PFSK-1 (cell line): ENCODE measurements around the gene ARHGAP6.

Experiments
- FOXP2 ChIP-seq: optimal IDR thresholded peaks from 2 replicates; pipeline ENCODE3; 2011; ENCODE audit warnings: borderline replicate concordance, control low read depth, inconsistent platforms; ENCODE audit not compliant: insufficient read depth; ENCODE audit errors: extremely low read length, extremely low read depth
- POLR2AphosphoS5 ChIP-seq: IDR thresholded peaks from 2 replicates; pipeline ENCODE4 v1.6.1; 2012; ENCODE audit warnings: low read depth, mild to moderate bottlenecking, control low read depth, low read length, moderate library complexity
- SIN3A ChIP-seq: IDR thresholded peaks from 2 replicates; pipeline ENCODE4 v1.6.1; 2012; ENCODE audit warnings: mild to moderate bottlenecking, low read length, moderate library complexity, borderline replicate concordance; ENCODE audit not compliant: insufficient read depth
- TAF1 ChIP-seq: IDR thresholded peaks from 2 replicates; pipeline ENCODE4 v1.6.1; 2012; ENCODE audit warnings: low read length, control low read depth, borderline replicate concordance; ENCODE audit not compliant: insufficient read depth
- TF ChIP-seq, protein P1 (sequence below), 2 experiments: IDR thresholded peaks; 2 replicates each; pipeline versions ENCODE4 v1.6.1 to v1.8.0; 2011 to 2012; ENCODE audit warnings: low read depth in 2 of 2, low read length in 2 of 2, control low read depth in 1 of 2, inconsistent platforms in 1 of 2, mild to moderate bottlenecking in 1 of 2, moderate library complexity in 1 of 2; ENCODE audit not compliant: insufficient read depth in 1 of 2

DNA sequence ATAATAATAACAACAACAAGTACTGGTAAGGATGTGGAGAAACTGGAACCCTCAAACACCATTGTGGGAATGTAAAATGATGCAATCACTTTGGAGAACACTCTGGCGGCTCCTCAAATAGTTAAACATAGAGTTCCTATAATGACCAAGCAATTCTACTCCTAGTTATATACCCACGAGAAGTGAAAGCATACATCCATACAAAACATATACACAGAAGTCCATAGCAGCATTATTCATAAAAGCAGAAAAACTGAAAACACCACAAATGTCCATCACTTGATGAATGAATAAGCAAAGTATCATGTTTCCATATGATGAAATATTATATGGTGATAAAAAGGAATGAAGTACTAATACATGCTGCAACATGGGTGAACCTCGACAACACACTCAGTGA, 255.8 kb downstream of the ARHGAP6 start:
- TF ChIP-seq POLR2AphosphoS5 = no peak
- TF ChIP-seq TAF1 = no peak
- TF ChIP-seq SIN3A = no peak
- TF ChIP-seq, protein P1, sequence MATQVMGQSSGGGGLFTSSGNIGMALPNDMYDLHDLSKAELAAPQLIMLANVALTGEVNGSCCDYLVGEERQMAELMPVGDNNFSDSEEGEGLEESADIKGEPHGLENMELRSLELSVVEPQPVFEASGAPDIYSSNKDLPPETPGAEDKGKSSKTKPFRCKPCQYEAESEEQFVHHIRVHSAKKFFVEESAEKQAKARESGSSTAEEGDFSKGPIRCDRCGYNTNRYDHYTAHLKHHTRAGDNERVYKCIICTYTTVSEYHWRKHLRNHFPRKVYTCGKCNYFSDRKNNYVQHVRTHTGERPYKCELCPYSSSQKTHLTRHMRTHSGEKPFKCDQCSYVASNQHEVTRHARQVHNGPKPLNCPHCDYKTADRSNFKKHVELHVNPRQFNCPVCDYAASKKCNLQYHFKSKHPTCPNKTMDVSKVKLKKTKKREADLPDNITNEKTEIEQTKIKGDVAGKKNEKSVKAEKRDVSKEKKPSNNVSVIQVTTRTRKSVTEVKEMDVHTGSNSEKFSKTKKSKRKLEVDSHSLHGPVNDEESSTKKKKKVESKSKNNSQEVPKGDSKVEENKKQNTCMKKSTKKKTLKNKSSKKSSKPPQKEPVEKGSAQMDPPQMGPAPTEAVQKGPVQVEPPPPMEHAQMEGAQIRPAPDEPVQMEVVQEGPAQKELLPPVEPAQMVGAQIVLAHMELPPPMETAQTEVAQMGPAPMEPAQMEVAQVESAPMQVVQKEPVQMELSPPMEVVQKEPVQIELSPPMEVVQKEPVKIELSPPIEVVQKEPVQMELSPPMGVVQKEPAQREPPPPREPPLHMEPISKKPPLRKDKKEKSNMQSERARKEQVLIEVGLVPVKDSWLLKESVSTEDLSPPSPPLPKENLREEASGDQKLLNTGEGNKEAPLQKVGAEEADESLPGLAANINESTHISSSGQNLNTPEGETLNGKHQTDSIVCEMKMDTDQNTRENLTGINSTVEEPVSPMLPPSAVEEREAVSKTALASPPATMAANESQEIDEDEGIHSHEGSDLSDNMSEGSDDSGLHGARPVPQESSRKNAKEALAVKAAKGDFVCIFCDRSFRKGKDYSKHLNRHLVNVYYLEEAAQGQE (IDR thresholded peaks at IDR 0.05; ENCODE audit: insufficient read depth in 1 of 2, low read depth in 2 of 2, low read length in 2 of 2) = no peak
- no peak for TF ChIP-seq FOXP2
